T-helper 22 cell (primary cell): ENCODE data around the gene KRTAP17-1.
"Not testable (repeated sequence)": the region's sequence is repeated elsewhere in the genome, so short reads cannot be mapped to it uniquely, and the experiment has no call there.

Source experiments
- DNase-seq: peaks from one replicate; pipeline ENCODE4 v3.0.0-alpha.2; 2020; ENCODE audit warnings: low read depth

Gene KRTAP17-1, protein sequence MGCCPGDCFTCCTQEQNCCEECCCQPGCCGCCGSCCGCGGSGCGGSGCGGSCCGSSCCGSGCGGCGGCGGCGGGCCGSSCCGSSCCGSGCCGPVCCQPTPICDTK

DNA sequence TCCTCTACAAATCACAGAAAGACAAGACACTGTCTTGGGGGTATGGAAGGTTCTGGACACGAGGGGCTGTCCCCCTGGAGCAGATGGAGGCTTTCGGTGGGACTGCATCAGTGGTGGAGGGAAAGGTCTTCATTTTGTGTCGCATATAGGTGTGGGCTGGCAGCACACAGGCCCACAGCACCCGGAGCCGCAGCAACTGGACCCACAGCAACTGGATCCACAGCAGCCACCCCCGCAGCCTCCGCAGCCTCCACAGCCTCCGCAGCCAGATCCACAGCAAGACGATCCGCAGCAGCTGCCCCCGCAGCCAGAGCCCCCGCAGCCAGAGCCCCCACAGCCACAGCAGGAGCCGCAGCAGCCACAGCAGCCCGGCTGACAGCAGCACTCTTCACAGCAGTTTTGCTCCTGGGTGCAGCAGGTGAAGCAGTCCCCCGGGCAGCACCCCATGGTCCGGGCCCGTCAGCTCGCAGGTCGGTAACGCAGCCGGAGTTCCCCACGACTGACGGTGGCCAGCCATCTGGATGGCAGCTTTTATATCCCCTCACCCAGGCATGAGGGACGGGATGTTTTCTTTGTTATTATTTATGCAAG, at the start of gene KRTAP17-1:
Gene KRTAP17-1, minus strand, starts transcription at position 507 of the 591 bp plus-strand sequence. Its CDS starts 60 bp downstream, at position 447.
- no peak for DNase-seq

DNA sequence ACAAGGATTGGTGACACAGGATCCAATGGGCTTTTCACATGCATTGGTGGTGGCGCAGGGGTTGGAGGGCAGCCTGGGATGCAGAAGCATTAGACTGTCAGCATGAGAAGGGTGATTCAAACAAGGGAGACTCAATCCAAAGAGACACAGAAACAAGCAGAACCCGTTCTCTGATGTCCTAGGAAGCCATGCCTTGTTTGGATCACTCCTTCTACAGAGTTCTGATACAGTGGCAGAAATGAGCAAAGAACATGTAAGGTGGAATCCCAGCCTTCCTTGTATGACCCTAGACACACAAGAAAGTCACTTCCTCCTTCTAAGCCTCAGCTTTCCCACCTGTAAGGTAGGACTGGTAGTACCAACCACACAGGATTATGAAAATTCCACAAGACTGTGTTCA, 48.4 kb upstream of the KRTAP17-1 start:
- DNase-seq: no peak

DNA sequence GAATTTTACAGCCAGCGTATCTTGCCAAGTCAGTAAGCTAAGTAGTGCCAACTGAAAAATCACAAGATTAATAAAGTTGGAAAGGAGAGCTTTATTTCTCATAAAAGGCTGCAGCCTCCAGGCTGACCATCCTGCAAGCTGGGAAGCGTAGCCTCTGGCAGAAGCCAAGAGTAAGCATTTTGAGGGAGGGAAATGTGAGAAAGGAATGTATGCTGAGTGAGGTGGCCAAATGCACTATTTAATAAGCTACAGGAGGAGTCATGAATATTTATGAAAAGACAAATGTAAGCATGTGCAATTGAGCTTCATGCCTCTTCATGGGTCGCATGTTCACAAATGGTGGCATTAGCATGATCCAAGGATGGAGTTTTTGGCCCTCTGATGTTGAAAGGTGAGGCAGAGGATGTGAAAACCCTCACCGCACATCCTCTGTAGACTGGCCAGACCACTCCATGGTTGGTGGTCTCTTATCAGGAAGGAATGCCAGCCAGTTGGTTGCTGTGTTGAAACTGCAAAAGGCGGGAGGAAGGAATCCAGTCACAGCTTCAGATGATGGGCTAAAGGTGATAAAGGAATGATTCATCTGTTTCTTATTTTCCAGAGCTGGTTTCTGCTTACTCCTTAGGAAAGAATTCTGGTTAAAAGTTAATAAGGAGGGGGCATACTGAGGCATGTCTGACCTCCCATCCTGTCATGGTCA, 44.9 kb upstream of the KRTAP17-1 start:
- DNase-seq: no peak

DNA sequence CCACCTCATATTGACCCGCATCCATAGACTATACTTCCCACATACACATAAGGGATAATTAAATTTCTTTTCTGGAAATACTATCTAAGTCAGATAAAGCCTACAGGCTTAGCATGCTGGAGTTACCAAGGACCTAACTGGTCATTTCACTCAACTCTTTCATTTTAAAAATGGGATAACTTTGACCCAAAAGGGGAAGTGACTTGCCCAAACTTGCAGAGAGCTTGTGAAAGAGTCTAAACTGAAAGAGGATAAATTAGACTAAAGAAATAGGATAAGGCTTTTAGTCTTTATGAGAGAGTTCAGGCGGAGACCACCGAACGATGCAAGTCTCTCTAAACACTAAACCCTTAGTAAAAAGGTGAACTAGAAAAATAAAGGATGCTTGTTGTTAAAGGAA, 39.0 kb upstream of the KRTAP17-1 start:
- DNase-seq: no peak

DNA sequence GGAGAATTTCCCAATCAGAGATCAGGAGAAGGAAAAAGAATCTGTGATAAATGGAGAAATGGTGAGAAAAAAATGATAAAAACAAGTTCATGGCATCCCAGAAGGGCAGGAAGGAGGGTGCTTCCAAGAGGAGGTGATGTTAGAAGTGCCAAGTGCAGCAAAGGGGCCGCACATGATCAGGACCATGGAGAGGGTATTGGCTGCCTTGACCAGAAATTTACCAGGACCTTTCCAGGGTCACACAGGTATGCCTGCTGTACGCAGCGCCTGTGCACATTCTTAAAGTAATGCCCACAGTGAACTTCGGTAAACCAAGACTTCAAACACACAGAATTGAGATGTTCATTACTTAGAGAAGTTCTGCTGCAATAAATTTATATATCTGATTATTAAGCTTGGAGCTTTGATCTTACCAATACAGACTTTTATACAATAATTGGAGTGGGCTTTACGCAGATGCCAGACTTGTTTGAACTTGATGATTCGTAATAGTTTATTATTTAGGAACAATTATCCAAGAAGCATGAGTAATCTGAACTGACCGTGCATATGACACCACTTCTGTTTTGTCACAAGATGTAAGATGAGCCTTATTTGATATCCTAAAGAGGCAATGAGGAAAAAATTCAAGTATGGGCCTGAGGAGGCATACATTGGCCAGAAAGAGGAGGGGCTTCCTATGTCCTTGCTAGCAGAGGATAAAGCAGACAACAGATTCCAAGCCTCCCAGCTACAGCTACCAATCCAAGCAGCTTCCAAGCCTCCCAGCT, 37.3 kb upstream of the KRTAP17-1 start:
- DNase-seq: no peak

DNA sequence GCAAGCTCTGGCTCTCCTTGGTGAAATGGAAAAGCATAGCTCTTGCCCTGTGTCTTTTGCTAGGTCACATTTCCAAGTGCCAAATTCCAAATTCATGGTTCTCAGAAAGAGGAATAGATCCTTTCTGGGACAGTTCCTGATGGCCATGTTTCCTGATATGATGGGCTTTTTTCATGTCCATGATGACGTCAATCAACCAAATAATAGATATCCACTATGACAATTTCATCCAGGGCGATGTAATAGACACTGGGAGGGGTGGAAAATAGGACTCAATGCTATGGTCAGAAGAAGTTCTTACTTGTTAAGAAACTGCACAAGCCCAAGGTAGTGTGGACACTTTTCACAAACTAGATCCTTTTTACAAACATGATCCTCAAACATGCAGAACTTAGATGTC, 35.7 kb upstream of the KRTAP17-1 start:
- DNase-seq: no peak

DNA sequence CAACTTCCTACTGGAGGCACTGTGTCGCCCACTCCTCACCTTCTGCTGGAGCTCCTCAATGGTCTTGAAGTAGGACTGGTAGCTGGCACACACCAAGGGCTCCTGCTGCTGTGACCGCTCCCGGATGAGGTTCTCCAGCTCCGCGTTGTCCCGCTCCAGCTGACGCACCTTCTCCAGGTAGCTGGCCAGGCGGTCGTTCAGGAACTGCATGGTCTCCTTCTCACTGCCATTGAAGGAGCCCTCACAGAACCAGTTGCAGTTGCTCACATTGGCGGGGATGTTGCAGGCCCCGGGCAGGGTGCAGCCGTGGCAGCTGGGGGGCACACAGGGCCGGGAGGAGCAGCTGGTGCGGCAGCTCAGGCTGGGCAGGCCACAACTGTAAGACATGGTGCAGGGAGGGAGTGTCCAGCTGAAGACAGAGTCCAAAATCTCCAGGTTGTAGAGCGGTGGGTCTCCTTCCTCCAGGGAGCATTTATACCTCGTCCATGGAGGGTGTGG, 34.9 kb upstream of the KRTAP17-1 start, which contains the start of gene KRT33A:
Gene KRT33A, minus strand, starts transcription at position 448 of the 498 bp plus-strand sequence. Its CDS starts 61 bp downstream, at position 387.
- DNase-seq: not testable (repeated sequence)

DNA sequence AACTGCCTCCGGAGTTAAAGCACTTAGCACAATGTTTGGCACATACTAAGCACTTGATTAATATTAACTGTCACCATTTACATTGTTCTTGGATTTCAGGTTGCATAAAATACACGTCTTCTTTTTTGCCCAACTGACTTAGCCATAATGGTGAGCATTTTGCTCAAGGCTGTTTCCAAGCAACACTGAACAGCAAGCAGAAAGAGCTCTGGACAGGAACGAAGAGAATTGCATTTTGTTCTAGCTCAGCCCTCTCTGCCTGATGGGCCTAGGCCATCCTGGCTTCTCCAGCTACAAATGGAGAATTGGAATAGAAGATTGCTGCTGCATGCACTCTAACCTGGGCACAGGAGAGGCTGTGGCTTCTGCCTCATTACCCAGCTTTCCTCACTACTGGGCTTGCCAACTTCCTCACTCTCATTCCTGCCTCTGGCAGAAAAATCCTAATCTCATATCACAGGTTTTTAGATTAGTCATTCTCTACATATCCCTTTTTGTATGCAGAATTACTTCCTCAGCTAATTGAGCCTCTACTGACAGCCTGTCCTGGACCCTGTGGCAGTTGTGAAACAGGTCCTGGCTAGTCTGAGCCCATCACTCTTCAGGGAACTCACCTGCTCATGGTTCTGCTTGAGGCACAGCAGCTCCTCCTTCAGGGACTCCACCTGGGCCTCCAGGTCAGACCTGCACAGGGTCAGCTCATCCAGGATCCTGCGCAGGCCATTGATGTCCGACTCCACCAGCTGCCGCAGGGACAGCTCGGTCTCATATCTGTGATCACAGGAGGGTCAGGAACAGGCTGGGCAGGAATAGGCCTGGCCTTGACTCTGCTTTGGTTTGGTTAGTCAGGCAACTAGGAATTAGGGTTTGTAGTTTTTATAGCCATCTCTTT, 32.6 kb upstream of the KRTAP17-1 start:
- no peak for DNase-seq

DNA sequence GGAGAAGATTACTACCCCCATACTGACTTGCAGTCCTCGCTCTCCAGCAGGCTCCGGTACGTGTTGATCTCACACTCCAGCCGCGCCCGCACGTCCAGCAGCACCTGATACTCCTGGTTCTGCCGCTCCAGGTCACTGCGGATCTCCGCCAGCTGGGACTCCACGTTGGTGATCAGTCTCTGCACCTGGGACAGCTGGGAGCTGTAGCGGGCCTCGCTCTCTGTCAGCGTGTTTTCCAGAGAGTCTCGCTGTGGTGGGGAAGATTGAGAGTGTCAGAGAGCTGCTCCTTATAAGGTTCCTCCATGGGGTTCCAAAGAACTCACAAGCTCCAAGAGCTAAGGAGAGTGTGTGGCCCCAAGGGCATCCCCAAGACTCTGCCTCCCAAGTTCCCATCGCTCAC, 30.9 kb upstream of the KRTAP17-1 start:
- not testable (repeated sequence) for DNase-seq

DNA sequence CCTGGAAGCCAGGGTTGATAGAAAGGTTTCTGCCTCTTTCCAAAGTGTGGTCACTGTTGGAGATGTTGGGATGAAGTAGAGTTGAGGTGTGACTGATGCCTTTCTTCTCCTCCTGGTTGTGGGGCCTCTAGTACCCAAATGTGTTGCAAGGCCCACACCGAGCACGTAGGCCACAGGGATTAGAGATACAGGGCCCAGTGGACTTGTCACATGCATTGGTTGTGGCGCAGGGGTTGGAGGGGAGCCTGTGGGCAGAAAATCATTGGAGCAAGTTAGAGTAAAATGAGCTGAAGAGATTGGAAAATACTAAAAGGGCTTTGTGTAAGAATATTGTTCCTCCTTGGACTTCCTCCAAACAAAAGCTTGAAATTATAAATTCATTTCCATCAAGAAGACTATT, 30.5 kb upstream of the KRTAP17-1 start:
- DNase-seq: no peak

DNA sequence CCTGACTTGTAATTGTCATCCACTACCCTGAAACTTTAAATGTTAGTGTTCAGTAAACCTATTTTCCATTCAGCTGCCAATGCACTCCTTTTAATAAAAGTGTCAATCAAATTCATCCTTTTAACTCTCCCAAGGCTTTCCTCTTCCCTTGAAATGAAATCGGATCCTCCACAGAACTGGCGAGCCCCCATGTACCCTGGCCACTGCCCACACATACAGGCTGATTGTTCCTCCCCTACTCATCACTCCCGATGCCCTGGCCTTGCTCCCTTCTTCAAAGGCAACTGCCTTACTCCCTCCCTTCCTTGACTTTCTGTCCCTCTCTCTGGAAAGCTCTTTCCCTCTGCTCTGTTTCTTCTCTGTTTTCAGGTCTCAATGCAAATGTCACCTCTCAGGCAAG, 27.5 kb upstream of the KRTAP17-1 start:
- no peak for DNase-seq

DNA sequence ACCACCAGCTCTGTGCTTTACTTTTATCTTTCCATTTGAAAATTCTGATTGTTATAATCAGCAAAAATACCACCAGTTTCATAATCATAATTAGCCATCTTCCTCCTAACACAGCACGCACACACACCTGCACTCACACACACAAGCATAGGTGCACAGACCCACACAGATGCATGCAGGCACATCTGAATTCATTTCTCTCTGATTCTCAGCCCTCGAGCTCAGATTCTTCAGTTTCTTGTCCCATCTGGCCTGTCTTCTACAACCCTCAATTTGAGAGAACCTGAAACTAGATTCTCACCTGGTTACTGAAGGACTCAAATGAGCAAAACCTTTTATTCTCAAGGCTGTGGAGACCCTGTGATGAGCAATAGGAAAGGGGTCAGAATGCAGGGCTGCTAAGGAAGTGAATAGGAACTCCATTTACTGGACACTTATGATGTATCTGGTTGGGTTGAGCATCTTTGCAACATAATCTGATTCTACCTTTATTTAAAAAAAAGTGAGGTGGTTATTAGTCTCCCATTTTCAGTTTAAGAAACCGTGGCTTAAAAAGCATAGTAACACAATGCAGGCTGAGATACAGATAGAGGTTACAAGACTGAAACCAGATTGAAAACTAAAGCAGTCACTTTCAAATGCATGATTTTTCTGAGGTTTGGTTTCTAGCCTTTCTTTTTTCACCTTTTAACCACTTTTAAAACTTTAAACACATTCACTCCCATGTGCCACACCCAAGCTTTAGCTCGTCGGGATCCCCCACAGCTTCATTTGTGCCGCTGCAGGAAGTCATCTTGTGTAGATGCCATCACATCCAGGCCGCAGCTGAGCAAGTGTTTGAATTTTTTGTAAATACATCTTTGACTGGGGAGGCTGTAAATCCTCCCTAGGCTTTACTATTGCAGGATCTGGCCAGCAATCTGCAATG, 25.7 kb upstream of the KRTAP17-1 start:
- peak; percentile 45 for DNase-seq

DNA sequence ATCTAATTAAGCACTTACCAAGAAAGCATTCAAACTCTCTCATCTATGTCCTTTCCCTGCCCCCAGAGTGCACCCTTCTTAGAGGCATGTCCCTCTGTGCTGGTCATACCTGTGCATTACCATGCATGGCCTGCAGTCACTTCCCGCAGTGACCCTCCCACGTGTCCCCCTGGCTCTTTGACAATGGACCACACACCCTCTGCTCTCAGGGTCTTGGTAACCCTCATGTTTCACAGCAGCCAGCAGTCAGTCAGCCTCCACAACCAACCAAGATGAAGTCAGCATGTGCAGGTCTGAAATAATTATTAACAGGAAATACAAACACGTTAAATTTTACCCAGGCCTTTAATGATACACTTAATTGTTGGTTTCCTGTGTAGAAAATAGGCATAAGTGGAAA, 25.0 kb upstream of the KRTAP17-1 start:
- no peak for DNase-seq

DNA sequence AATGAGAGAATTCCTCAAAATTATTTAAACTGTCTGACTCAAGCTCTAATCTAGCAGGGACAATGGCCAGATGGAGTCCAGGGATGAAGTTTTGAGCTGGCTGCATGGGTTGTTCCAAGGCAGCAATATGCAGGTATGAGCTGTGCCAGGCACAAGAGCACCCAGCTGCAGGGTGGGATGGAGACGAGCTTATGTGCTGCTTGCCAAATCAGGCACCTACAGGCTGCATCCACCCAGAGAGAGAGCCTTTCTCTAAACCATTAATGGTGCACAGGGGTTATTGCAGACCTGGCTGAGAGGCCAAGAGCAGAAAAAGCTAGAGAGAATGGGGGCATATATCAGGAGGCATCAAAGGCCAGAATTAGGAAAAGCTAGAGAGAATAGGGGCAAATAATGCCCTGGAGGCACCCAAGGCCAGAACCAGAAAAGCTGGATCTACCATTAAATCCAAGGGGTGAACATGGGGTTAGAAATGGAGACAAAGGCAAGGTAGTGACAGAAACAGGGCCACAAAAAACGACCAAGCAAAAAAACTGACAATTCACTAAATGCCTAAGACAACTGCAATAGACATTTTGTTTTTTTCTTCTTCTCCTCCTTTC, 24.2 kb upstream of the KRTAP17-1 start:
- DNase-seq: no peak

DNA sequence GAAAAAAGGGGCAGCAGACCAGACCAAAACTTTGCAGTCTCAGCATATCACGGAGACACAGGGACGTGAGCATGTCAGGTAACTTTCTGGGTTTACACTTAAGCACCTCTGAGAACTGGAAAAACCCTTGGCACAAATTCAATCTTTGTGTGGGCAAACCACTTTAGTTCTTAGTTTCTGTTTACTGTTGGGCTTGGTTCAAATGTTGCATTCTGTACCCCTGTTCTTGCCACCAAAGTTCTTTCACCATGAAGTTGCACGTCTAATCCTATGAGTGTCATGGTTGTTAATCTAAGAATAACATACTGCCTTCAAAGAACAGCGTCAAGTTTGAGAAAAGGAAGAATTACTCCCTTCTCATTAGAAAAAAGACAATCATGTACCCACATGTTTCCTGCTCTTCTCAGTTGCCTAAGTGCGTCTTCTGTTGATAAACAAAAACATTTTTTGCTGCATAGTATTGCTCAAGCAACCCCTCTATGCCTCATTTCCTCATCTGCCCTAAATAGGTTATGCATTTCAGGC, 23.5 kb upstream of the KRTAP17-1 start:
- DNase-seq: peak; percentile 50

DNA sequence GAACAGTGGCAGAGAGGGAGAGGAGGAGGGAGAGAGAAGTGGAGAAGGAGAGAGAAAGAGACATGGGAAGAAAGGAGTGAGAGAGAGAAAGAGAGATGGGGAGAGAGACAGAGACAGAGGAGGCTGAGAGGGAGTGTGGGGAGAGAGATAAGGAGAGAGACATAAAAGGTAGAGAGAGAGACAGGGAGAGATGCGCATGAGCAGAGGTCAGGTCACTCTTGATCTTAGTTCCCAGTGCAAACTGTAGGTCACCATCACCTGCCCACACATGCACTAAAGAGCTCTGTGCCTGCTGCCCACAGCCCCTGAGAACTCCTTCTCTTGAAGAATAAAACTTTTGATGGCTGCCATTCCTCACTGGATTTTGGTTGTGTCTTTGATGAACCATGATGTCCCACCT, 20.2 kb upstream of the KRTAP17-1 start:
- no peak for DNase-seq

DNA sequence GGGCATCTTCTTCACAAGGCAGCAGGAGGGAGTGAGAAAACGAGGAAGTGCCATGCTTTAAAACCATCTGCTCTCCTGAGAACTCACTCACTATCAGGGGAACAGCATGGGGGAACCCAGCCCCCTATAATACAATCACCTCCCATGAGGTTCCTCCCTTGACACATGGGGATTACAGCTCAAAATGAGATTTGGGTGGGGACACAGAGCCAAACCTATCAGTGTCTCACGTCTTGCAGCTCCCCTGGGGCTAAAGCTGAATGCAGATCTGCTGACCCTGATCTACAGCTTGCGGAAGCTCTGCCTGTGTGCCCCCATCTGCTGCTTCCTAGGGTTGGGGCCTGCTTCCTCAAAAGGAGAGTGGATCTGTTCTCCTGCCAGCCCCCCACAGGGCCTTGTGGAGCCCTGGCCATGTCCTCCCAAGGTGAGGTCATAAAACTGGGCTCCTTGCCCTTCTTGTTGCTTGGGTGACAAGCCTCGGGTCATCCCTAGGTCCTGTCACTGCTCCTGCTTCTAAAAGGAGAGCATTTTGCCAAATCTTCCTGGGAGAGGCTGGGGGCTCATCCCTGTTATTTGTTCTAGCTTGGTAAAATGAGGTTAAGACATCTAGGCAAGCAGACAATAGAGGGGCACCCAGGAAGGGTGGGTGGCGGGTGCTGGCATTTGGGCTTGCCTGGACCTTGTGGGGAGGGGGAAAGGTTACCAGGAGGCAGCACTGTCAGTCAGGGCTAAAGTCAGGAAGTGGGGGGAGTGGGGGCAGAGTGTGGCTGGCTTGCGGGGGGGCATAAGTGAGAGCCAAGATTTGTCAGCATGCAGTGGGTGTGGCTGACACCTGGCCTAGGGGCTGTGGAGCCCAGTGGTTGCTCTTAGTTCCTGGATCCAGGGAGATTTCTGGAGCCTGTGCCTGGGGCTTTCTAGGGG, 19.1 kb upstream of the KRTAP17-1 start:
- no peak for DNase-seq

DNA sequence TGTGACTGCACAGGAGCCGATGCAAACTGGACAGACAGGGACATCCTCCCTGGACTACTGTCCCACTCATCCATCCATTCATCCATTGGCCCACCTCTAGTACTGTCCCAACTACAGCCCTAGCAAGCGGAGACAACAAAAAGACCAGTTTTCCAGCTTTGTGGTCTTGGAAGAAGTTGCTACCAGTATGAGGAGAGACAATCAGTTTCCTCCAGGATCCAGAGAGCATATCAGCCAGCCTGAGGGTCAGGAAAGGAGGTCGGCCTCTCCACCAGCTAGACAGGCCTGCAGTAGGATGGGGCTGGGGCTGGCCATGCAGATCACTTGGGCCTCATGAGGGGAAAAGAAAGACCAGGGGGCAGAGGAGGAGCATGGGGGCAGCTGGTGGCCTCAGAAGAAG, 18.3 kb upstream of the KRTAP17-1 start:
- DNase-seq: no peak

DNA sequence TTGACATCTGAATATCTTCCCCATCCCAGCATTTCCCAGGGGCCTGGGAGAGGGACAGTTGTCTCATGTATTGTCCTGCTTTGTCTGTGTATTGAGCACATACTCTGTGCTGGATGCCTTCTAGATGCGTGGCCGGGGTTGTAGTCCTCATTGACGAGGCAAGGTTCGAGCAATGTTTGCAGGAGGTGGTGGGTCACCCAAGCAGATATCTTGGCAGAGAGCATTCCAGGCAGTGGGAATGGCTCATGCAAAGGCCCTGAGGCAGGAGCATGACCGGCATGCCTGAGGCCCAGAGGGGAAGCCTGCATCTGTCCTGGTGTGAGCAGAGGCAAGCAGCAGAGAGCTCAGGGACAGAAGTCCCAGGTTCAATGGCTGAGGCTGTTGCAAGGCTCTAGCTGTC, 17.6 kb upstream of the KRTAP17-1 start:
- DNase-seq: no peak
